OCI-LY1 (cell line): Measurements from ENCODE around the gene P2RX6.

Experiments used
- CTCF ChIP-seq: fragments of 200-600 bp; sonication (generic), shearing (Covaris generic); IDR thresholded peaks from 2 replicates; pipeline ENCODE4 v1.5.1; 2017; ENCODE audit warnings: mild to moderate bottlenecking, antibody characterized with exemption, low read length, moderate library complexity, mixed read lengths
- EZH2 ChIP-seq: fragments of 200-600 bp; sonication (generic), shearing (Covaris generic); IDR thresholded peaks from 2 replicates; pipeline ENCODE4 v1.8.0; 2017; ENCODE audit warnings: borderline replicate concordance, mixed run types, mild to moderate bottlenecking, antibody characterized with exemption, low read length, moderate library complexity, mixed read lengths

GRCh38 chr22:21044931-21045584 lies 30.1 kb downstream of the P2RX6 start:
- TF ChIP-seq EZH2 (no peak), CTCF (no peak)
